Stomach (tissue), 4 donors: ENCODE results near the gene TRAPPC10.

Source experiments
- EP300 ChIP-seq: sonication (generic); formaldehyde crosslinking; IDR thresholded peaks from one replicate; pipeline ENCODE4 v1.6.1; 2017; ENCODE audit warnings: antibody characterized with exemption
- POLR2A ChIP-seq, 4 donors: fragments of 450-650 bp; IDR thresholded peaks; one replicate each; pipeline ENCODE4 v1.6.1; 2016; ENCODE audit warnings: antibody characterized with exemption in 4 of 4, control low read depth in 2 of 4, mild to moderate bottlenecking in 1 of 4, moderate library complexity in 1 of 4
- POLR2AphosphoS5 ChIP-seq, 3 donors: sonication (generic); formaldehyde crosslinking; IDR thresholded peaks; one replicate each; pipeline ENCODE4 v1.6.1; 2016; ENCODE audit warnings: antibody characterized with exemption in 3 of 3
- TF ChIP-seq, protein P1 (sequence below), 7 experiments: fragments of 450-650 bp in 4 of 7; fragments of 200-600 bp in 3 of 7; sonication (generic) in 3 of 7; IDR thresholded peaks; one replicate each; pipeline ENCODE4 v1.5.1; 2016 to 2019; ENCODE audit warnings: antibody characterized with exemption in 7 of 7, control low read depth in 2 of 7, mild to moderate bottlenecking in 1 of 7

DNA sequence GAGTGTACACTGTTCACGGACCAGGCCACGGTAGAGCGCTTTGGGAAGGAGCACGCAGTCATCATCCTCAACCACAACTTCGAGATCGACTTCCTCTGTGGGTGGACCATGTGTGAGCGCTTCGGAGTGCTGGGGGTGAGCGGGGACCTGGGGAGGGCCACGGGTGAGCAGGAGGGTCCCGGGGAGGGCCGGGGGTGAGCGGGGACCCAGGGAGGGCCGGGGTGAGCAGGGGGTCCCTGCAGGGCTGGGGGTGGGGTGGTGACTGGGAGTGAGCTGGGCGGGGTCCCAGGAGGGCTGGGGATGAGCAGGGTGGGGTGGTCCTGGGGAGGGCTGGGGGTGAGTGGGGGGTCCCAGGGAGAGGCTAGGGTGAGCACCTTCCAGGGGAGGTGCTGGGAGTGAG is 44.1 kb upstream of the TRAPPC10 start:
- TF ChIP-seq POLR2AphosphoS5 (IDR thresholded peaks at IDR 0.05) (no peak), POLR2A (IDR thresholded peaks at IDR 0.05) (no peak), EP300 (no peak)
- TF ChIP-seq, protein P1, sequence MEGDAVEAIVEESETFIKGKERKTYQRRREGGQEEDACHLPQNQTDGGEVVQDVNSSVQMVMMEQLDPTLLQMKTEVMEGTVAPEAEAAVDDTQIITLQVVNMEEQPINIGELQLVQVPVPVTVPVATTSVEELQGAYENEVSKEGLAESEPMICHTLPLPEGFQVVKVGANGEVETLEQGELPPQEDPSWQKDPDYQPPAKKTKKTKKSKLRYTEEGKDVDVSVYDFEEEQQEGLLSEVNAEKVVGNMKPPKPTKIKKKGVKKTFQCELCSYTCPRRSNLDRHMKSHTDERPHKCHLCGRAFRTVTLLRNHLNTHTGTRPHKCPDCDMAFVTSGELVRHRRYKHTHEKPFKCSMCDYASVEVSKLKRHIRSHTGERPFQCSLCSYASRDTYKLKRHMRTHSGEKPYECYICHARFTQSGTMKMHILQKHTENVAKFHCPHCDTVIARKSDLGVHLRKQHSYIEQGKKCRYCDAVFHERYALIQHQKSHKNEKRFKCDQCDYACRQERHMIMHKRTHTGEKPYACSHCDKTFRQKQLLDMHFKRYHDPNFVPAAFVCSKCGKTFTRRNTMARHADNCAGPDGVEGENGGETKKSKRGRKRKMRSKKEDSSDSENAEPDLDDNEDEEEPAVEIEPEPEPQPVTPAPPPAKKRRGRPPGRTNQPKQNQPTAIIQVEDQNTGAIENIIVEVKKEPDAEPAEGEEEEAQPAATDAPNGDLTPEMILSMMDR (IDR thresholded peaks at IDR 0.05) = no peak
